ENCODE measurements around the gene ZMYND8. TPM values are rescaled to one million over a fixed set of nuclear protein-coding genes. Genes with fewer than 3 reads are reported as not detected.
"Not testable (repeated sequence)": the region's sequence is repeated elsewhere in the genome, so short reads cannot be mapped to it uniquely, and the experiment has no call there.

Gene ZMYND8
- total RNA-seq, 2 experiments from 2014 or later = 44.3 to 44.7 TPM

GRCh38 chr20:47368301-47368700 is 11.8 kb upstream of the ZMYND8 start:
- no peaks in the 10 kb centered on the region for H3K9me3 Mint-ChIP-seq (ENCODE audit: insufficient read depth)
- ChIA-PET POLR2A (interaction anchor here (0.9 kb wide), 1 partner anchor 12 kb away, joined by 3 read pairs; the partner anchor contains the start of gene ZMYND8), CTCF (interaction anchor here (1.0 to 2.3 kb wide), 2 partner anchors 16 to 95 kb away, joined by 3 to 8 read pairs; no protein-coding TSS in a partner anchor)
- H3K36me3 Mint-ChIP-seq (ENCODE audit: low read depth) = no peaks in the 10 kb centered on the region
- no peak overlapping the region for H3K4me3 Mint-ChIP-seq
- no peak overlapping the region for H3K27ac Mint-ChIP-seq
- ATAC-seq = no peak
- H3K4me1 Mint-ChIP-seq (ENCODE audit: low read depth) = peaks cover 10% of the 10 kb centered on the region
- no peak for DNase-seq
- no peaks in the 10 kb centered on the region for H3K27me3 Mint-ChIP-seq (ENCODE audit: low read depth)

GRCh38 chr20:47366301-47366700 is 9.8 kb upstream of the ZMYND8 start:
- ChIA-PET CTCF (interaction anchor here (1.3 to 1.6 kb wide), 2 partner anchors 14 to 17 kb away, joined by 5 to 13 read pairs; no protein-coding TSS in a partner anchor), POLR2A (interaction anchor here (1.2 to 2.9 kb wide), 2 partner anchors 9 to 12 kb away, joined by 3 to 22 read pairs; partner anchors contain the start of gene ZMYND8)
- not testable (repeated sequence) for H3K4me3 Mint-ChIP-seq

GRCh38 chr20:47365023-47365764 is 8.7 kb upstream of the ZMYND8 start:
- no peaks in the 10 kb centered on the region for H3K36me3 Mint-ChIP-seq (ENCODE audit: low read depth)
- H3K9me3 Mint-ChIP-seq (ENCODE audit: insufficient read depth) = no peaks in the 10 kb centered on the region
- ChIA-PET POLR2A (interaction anchor here (1.2 to 2.9 kb wide), 2 partner anchors 8 to 11 kb away, joined by 3 to 22 read pairs; partner anchors contain the start of gene ZMYND8), CTCF (interaction anchor here (0.8 to 1.9 kb wide), 3 partner anchors 9 to 92 kb away, joined by 3 to 13 read pairs (median 5); partner anchors contain the start of gene ZMYND8)
- ATAC-seq (peak; percentile 68), DNase-seq (no peak)
- no peaks in the 10 kb centered on the region for H3K27me3 Mint-ChIP-seq (ENCODE audit: low read depth)
- H3K4me1 Mint-ChIP-seq (ENCODE audit: low read depth) = peaks cover 22% of the 10 kb centered on the region
- peak overlapping the region; percentile 9 for H3K4me3 Mint-ChIP-seq
- H3K27ac Mint-ChIP-seq = peak overlapping the region; percentile 79

More at GRCh38 chr20:47366301-47366700, 9.8 kb upstream of the ZMYND8 start:
- not testable (repeated sequence) for DNase-seq; H3K27ac Mint-ChIP-seq; ATAC-seq; H3K27me3 Mint-ChIP-seq (ENCODE audit: low read depth); H3K36me3 Mint-ChIP-seq (ENCODE audit: low read depth); H3K9me3 Mint-ChIP-seq (ENCODE audit: insufficient read depth)
- peaks cover 21% of the 10 kb centered on the region for H3K4me1 Mint-ChIP-seq (ENCODE audit: low read depth)

GRCh38 chr20:47362361-47363219 is 6.1 kb upstream of the ZMYND8 start:
- Mint-ChIP-seq H3K27ac (peak overlapping the region; percentile 21), H3K27me3 (ENCODE audit: low read depth) (no peaks in the 10 kb centered on the region), H3K9me3 (ENCODE audit: insufficient read depth) (no peaks in the 10 kb centered on the region), H3K4me1 (ENCODE audit: low read depth) (peaks cover 42% of the 10 kb centered on the region), H3K36me3 (ENCODE audit: low read depth) (no peaks in the 10 kb centered on the region), H3K4me3 (no peak overlapping the region)
- CTCF ChIA-PET = interaction anchor here (1.7 kb wide), 1 partner anchor 21 kb away, joined by 6 read pairs; no protein-coding TSS in a partner anchor
- POLR2A ChIA-PET = no interaction called here
- ATAC-seq (peak; percentile 27), DNase-seq (no peak)

- H3K9me3 Mint-ChIP-seq (ENCODE audit: insufficient read depth) = no peaks in the 10 kb centered on the region
- ATAC-seq = no peak
- H3K36me3 Mint-ChIP-seq (ENCODE audit: low read depth) = peaks cover 4% of the 10 kb centered on the region
- DNase-seq = no peak
- peaks cover 51% of the 10 kb centered on the region for H3K4me1 Mint-ChIP-seq (ENCODE audit: low read depth)
- H3K27me3 Mint-ChIP-seq (ENCODE audit: low read depth) = no peaks in the 10 kb centered on the region
- no peak overlapping the region for H3K4me3 Mint-ChIP-seq
- CTCF ChIA-PET = interaction anchor here (1.7 to 16.3 kb wide), 2 partner anchors 22 kb away, joined by 6 to 206 read pairs; no protein-coding TSS in a partner anchor
- no peak overlapping the region for H3K27ac Mint-ChIP-seq
- POLR2A ChIA-PET = no interaction called here
These were observed 4.8 kb upstream of the ZMYND8 start for GRCh38 chr20:47361057-47361915.

DNA sequence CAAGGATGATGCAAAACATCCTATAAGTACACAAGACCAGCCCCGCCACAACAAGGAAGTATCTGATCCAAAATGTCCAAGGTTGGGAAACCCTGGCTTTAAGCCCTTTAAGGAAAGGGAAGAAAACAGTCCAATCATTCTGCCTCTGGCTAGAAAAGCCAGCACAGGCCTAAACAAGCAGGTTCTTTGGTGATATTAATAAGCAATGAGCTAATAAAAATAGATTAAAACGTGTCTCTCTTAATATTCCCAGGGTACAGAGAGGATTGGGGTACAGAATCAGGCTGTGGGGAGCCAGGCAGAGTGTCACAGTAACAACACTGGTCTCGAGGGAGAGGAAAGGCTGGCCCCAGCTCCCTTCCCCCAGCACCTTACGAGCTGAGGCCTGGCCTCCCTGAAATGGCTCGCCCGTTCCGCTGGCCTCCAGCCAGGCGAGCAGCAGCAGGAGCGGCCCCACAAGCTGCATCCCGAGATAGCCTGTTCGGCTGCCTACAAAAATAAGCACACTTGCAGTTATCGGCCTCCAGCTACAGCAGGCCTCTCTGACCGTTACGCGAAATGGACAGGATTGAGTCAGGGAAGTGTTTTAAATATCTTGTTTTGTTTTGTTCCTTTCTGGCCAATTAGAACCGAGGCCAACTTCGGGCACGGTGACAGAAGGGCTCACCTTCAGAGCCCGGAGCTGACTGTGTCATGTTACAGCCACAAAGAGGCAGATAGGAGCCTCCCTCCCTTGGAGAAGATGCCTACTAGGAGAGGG is 4.0 kb upstream of the ZMYND8 start:
- Mint-ChIP-seq H3K9me3 (ENCODE audit: insufficient read depth) (no peaks in the 10 kb centered on the region), H3K27ac (no peak overlapping the region), H3K27me3 (ENCODE audit: low read depth) (no peaks in the 10 kb centered on the region), H3K36me3 (ENCODE audit: low read depth) (peaks cover 6% of the 10 kb centered on the region), H3K4me3 (no peak overlapping the region), H3K4me1 (ENCODE audit: low read depth) (peaks cover 50% of the 10 kb centered on the region)
- DNase-seq = no peak
- ChIA-PET CTCF (interaction anchor here (16.3 kb wide), 1 partner anchor 23 kb away, joined by 206 read pairs; no protein-coding TSS in a partner anchor), POLR2A (no interaction called here)
- no peak for ATAC-seq

GRCh38 chr20:47359530-47360296 is 3.2 kb upstream of the ZMYND8 start:
- no peak overlapping the region for H3K4me3 Mint-ChIP-seq
- H3K27ac Mint-ChIP-seq = no peak overlapping the region
- DNase-seq (no peak), ATAC-seq (no peak)
- ChIA-PET CTCF (interaction anchor here (1.2 to 16.3 kb wide), 5 partner anchors 10 to 261 kb away, joined by 4 to 206 read pairs (median 5); no protein-coding TSS in a partner anchor), POLR2A (interaction anchor here (0.6 to 1.2 kb wide), 2 partner anchors 96 to 142 kb away, joined by 3 to 4 read pairs; partner anchors contain the start of gene NCOA3)
- H3K27me3 Mint-ChIP-seq (ENCODE audit: low read depth) = no peaks in the 10 kb centered on the region
- H3K36me3 Mint-ChIP-seq (ENCODE audit: low read depth) = peaks cover 13% of the 10 kb centered on the region
- peaks cover 52% of the 10 kb centered on the region for H3K4me1 Mint-ChIP-seq (ENCODE audit: low read depth)
- no peaks in the 10 kb centered on the region for H3K9me3 Mint-ChIP-seq (ENCODE audit: insufficient read depth)

GRCh38 chr20:47358672-47359529 is 2.4 kb upstream of the ZMYND8 start:
- peaks cover 21% of the 10 kb centered on the region for H3K36me3 Mint-ChIP-seq (ENCODE audit: low read depth)
- ChIA-PET CTCF (interaction anchor here (0.7 to 16.3 kb wide), 9 partner anchors 9 to 262 kb away, joined by 3 to 206 read pairs (median 4); no protein-coding TSS in a partner anchor), POLR2A (interaction anchor here (0.6 to 3.6 kb wide), 3 partner anchors 7 to 143 kb away, joined by 3 to 22 read pairs (median 4); partner anchors contain the start of gene NCOA3)
- ATAC-seq (no peak), DNase-seq (no peak)
- no peaks in the 10 kb centered on the region for H3K9me3 Mint-ChIP-seq (ENCODE audit: insufficient read depth)
- peak overlapping the region; percentile 27 for H3K27ac Mint-ChIP-seq
- peaks cover 56% of the 10 kb centered on the region for H3K4me1 Mint-ChIP-seq (ENCODE audit: low read depth)
- no peaks in the 10 kb centered on the region for H3K27me3 Mint-ChIP-seq (ENCODE audit: low read depth)
- no peak overlapping the region for H3K4me3 Mint-ChIP-seq

- H3K9me3 Mint-ChIP-seq (ENCODE audit: insufficient read depth) = no peaks in the 10 kb centered on the region
- no peak for ATAC-seq
- H3K4me3 Mint-ChIP-seq = peak overlapping the region; percentile 84
- ChIA-PET POLR2A (interaction anchor here (2.5 to 3.6 kb wide), 2 partner anchors 8 to 144 kb away, joined by 22 to 23 read pairs; partner anchors contain the start of gene NCOA3), CTCF (interaction anchor here (0.7 to 16.3 kb wide), 9 partner anchors 9 to 263 kb away, joined by 3 to 206 read pairs (median 4); no protein-coding TSS in a partner anchor)
- DNase-seq = no peak
- H3K4me1 Mint-ChIP-seq (ENCODE audit: low read depth) = peaks cover 56% of the 10 kb centered on the region
- no peaks in the 10 kb centered on the region for H3K27me3 Mint-ChIP-seq (ENCODE audit: low read depth)
- peaks cover 25% of the 10 kb centered on the region for H3K36me3 Mint-ChIP-seq (ENCODE audit: low read depth)
- H3K27ac Mint-ChIP-seq = peak overlapping the region; percentile 97
These were observed 1.7 kb upstream of the ZMYND8 start for GRCh38 chr20:47358039-47358671.
